Duodenal mucosa (tissue), 2 donors: Measurements from ENCODE around the gene ELOA2.

Experiments
- H3K27ac ChIP-seq: one replicate; pipeline ENCODE4 v1.7.0; 2013; ENCODE audit warnings: low read depth, low read length
- H3K27me3 ChIP-seq, 2 donors: one replicate each; pipeline ENCODE4 v1.7.0; 2013; ENCODE audit warnings: low read length in 2 of 2, control low read depth in 1 of 2; ENCODE audit not compliant: insufficient read depth in 2 of 2, control insufficient read depth in 1 of 2
- H3K36me3 ChIP-seq, 2 donors: one replicate each; pipeline ENCODE4 v1.7.0; 2013; ENCODE audit warnings: low read length in 2 of 2, control low read depth in 1 of 2; ENCODE audit not compliant: insufficient read depth in 2 of 2, control insufficient read depth in 1 of 2
- H3K4me1 ChIP-seq, 2 donors: one replicate each; pipeline ENCODE4 v1.7.0; 2013; ENCODE audit warnings: low read length in 2 of 2, control low read depth in 1 of 2; ENCODE audit not compliant: insufficient read depth in 2 of 2, control insufficient read depth in 1 of 2
- H3K4me3 ChIP-seq, 2 donors: one replicate each; pipeline ENCODE4 v1.7.0; 2013; ENCODE audit warnings: low read length in 2 of 2, low read depth in 1 of 2
- H3K9ac ChIP-seq, 2 donors: one replicate each; pipeline ENCODE4 v1.7.0; 2013; ENCODE audit warnings: low read length in 2 of 2, low read depth in 1 of 2
- H3K9me3 ChIP-seq, 2 donors: one replicate each; pipeline ENCODE4 v1.7.0; 2013; ENCODE audit warnings: low read length in 2 of 2, control low read depth in 1 of 2; ENCODE audit not compliant: control insufficient read depth in 1 of 2

The ELOA2 gene, protein sequence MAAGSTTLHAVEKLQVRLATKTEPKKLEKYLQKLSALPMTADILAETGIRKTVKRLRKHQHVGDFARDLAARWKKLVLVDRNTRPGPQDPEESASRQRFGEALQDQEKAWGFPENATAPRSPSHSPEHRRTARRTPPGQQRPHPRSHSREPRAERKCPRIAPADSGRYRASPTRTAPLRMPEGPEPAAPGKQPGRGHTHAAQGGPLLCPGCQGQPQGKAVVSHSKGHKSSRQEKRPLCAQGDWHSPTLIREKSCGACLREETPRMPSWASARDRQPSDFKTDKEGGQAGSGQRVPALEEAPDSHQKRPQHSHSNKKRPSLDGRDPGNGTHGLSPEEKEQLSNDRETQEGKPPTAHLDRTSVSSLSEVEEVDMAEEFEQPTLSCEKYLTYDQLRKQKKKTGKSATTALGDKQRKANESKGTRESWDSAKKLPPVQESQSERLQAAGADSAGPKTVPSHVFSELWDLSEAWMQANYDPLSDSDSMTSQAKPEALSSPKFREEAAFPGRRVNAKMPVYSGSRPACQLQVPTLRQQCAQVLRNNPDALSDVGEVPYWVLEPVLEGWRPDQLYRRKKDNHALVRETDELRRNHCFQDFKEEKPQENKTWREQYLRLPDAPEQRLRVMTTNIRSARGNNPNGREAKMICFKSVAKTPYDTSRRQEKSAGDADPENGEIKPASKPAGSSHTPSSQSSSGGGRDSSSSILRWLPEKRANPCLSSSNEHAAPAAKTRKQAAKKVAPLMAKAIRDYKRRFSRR

GRCh38 chr18:47035156-47035671 is at the start of gene ELOA2:
ELOA2 (minus strand) TSS chr18:47035621; CDS start chr18:47035264, 357 bp downstream.
- H3K27me3 ChIP-seq, result no peaks in the 10 kb centered on the region
- no peak within 1 kb of the TSS for H3K27ac ChIP-seq
- H3K9ac ChIP-seq, result no peak within 1 kb of the TSS
- H3K4me3 ChIP-seq, result no peak within 1 kb of the TSS
- H3K4me1 ChIP-seq, result no peaks in the 10 kb centered on the region
- H3K9me3 ChIP-seq, result peaks cover 0 to 2% of the 10 kb centered on the region in 2 donors
- H3K36me3 ChIP-seq, result no peaks in the 10 kb centered on the region

- no peak overlapping the region for H3K9ac ChIP-seq
- no peaks in the 10 kb centered on the region for H3K27me3 ChIP-seq
- no peak overlapping the region for H3K4me3 ChIP-seq
- no peaks in the 10 kb centered on the region for H3K9me3 ChIP-seq
- no peaks in the 10 kb centered on the region for H3K36me3 ChIP-seq
- H3K4me1 ChIP-seq, result no peaks in the 10 kb centered on the region
- no peak overlapping the region for H3K27ac ChIP-seq
These were observed 46.2 kb upstream of the ELOA2 start for GRCh38 chr18:47081578-47081977.

- no peak overlapping the region for H3K4me3 ChIP-seq
- no peak overlapping the region for H3K9ac ChIP-seq
- no peaks in the 10 kb centered on the region for H3K4me1 ChIP-seq
- no peak overlapping the region for H3K27ac ChIP-seq
- H3K9me3 ChIP-seq, result no peaks in the 10 kb centered on the region
- H3K27me3 ChIP-seq, result no peaks in the 10 kb centered on the region
- no peaks in the 10 kb centered on the region for H3K36me3 ChIP-seq
These were observed 45.5 kb upstream of the ELOA2 start for GRCh38 chr18:47080872-47081271.

DNA sequence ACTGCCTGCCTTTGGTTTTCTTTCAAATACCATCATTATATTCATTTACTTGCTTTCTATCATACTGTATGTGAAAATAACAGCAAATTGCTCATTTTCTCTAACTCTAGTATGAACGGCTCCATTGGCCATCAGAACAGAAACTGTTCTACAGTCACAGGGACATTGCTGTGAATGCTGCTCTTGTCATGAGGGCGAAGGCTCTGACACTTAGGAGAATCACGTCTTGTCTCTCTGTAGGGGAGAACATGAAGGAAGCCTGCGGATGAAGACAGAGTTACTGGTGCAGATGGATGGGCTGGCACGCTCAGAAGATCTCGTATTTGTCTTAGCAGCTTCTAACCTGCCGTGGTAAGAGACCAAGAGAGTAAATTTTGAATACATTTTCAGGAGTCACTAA is 41.7 kb upstream of the ELOA2 start:
- Histone ChIP-seq H3K27ac (no peak overlapping the region), H3K4me1 (no peaks in the 10 kb centered on the region), H3K27me3 (no peaks in the 10 kb centered on the region), H3K36me3 (no peaks in the 10 kb centered on the region), H3K9ac (no peak overlapping the region), H3K4me3 (no peak overlapping the region), H3K9me3 (no peaks in the 10 kb centered on the region)

GRCh38 chr18:47075098-47075883 is 39.9 kb upstream of the ELOA2 start:
- H3K9me3 ChIP-seq, result no peaks in the 10 kb centered on the region

GRCh38 chr18:47067648-47068047 is 32.2 kb upstream of the ELOA2 start:
- H3K27ac ChIP-seq, result no peak overlapping the region
- no peaks in the 10 kb centered on the region for H3K9me3 ChIP-seq
- no peaks in the 10 kb centered on the region for H3K27me3 ChIP-seq
- H3K9ac ChIP-seq, result no peak overlapping the region
- H3K36me3 ChIP-seq, result no peaks in the 10 kb centered on the region
- H3K4me1 ChIP-seq, result no peaks in the 10 kb centered on the region
- no peak overlapping the region for H3K4me3 ChIP-seq

More at GRCh38 chr18:47075098-47075883, 39.9 kb upstream of the ELOA2 start:
- no peaks in the 10 kb centered on the region for H3K36me3 ChIP-seq
- H3K4me3 ChIP-seq, result no peak overlapping the region
- no peak overlapping the region for H3K9ac ChIP-seq
- no peaks in the 10 kb centered on the region for H3K27me3 ChIP-seq
- no peak overlapping the region for H3K27ac ChIP-seq
- H3K4me1 ChIP-seq, result no peaks in the 10 kb centered on the region

DNA sequence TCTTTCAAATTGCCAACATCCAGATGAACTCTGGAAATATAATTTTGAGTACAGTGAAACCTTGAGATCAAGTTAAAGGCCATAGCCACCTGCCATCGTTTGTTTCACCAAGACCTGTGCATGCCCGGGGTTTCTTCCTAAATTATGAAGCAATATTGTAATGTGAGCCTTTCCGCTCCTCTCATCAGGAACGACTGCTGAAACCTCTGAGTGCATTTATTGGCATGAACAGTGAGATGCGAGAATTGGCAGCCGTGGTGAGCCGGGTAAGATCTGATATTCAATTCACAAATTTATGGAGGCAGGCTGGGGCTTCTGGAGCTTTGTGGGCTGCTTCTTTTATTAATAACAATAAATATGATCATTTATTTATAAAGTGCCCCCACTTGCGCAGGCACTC is 27.7 kb upstream of the ELOA2 start:
- no peak overlapping the region for H3K9ac ChIP-seq
- no peaks in the 10 kb centered on the region for H3K27me3 ChIP-seq
- H3K4me1 ChIP-seq, result no peaks in the 10 kb centered on the region
- H3K4me3 ChIP-seq, result no peak overlapping the region
- no peaks in the 10 kb centered on the region for H3K9me3 ChIP-seq
- no peaks in the 10 kb centered on the region for H3K36me3 ChIP-seq
- H3K27ac ChIP-seq, result no peak overlapping the region

DNA sequence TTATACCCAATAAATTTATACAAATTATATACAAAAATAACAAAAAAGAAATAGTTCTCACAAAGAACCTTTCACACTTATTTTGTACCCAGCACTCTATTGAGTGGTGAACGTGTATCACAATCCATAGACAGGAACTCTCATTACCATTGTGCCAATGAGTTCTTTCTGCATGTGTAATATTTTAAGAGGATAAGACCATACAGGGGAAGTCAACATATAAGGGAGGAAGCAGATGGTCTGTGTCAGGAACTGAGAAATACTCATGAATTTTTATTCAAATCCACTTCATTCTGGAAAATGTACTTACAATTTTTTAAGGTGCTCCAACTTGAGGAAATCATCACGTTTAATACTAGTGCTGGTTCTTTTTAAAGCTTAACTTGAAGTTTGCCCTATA is 27.1 kb upstream of the ELOA2 start:
- no peaks in the 10 kb centered on the region for H3K4me1 ChIP-seq

GRCh38 chr18:47054369-47054768 is 18.9 kb upstream of the ELOA2 start:
- no peak overlapping the region for H3K9ac ChIP-seq
- no peak overlapping the region for H3K27ac ChIP-seq
- H3K4me1 ChIP-seq, result no peaks in the 10 kb centered on the region
- no peaks in the 10 kb centered on the region for H3K27me3 ChIP-seq
- H3K9me3 ChIP-seq, result no peaks in the 10 kb centered on the region
- H3K36me3 ChIP-seq, result no peaks in the 10 kb centered on the region
- H3K4me3 ChIP-seq, result no peak overlapping the region

More for the DNA sequence above, 27.1 kb upstream of the ELOA2 start:
- H3K4me3 ChIP-seq, result no peak overlapping the region
- no peak overlapping the region for H3K9ac ChIP-seq
- no peaks in the 10 kb centered on the region for H3K36me3 ChIP-seq
- H3K27ac ChIP-seq, result no peak overlapping the region
- H3K27me3 ChIP-seq, result no peaks in the 10 kb centered on the region
- H3K9me3 ChIP-seq, result no peaks in the 10 kb centered on the region
